ENCODE data around the gene DENND4A.

The DENND4A gene

DNA sequence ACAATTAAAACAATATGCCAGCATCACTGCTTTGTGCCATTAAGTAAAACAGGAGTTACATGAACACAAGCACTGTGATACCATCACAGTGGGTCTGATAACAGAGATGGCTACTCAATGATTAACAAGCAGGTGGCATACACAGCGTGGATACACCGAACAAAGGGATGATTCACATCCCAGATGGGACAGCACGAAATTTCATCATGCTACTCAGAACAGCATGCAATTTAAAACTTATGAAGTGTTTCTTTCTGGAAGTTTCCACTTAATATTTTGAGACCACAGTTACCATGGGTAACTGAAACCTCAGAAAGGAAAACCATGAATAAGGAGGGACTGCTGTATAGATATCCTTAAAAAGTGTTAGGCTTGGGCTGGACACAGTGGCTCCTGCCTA is 125.8 kb downstream of the DENND4A start:
- no peak for DNase-seq (ENCODE audit: low spot score)

DNA sequence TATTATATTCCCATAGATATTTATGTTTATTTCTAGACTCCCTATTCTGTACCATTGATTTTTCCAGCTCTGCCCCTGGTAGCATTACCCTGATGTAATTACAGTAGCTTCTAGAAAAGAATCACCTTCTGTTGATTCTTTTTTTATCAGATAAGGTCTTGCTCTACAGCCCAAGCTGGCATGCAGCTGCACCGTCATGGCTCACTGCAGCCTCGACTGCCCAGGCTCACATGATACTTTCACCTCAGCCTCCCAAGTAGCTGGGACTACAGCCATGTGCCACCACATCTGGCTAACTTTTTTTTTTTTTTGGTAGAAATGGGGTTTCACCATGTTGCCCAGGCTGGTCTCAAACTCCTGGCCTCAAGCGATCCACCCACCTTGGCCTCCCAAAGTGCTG is 128.6 kb downstream of the DENND4A start:
- DNase-seq (ENCODE audit: low spot score), result no peak

DNA sequence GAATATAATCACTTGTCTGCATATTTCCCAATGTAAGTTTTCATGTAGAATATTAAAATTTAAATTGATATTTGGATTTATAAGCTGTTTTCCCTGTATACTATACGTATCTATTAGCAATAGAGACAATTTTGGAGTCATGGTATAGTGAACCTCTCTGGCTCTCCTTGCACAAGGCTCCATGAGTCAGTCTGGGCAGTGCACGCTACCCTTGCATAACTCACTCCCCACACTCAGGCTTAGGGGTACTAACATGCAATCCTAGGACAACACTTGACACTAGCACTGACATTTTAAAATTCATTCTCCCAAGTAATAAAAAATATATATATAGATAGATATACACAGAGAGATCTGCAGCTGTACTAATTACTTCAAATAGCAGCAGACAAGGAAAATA is 131.2 kb downstream of the DENND4A start:
- no peak for DNase-seq (ENCODE audit: low spot score)

DNA sequence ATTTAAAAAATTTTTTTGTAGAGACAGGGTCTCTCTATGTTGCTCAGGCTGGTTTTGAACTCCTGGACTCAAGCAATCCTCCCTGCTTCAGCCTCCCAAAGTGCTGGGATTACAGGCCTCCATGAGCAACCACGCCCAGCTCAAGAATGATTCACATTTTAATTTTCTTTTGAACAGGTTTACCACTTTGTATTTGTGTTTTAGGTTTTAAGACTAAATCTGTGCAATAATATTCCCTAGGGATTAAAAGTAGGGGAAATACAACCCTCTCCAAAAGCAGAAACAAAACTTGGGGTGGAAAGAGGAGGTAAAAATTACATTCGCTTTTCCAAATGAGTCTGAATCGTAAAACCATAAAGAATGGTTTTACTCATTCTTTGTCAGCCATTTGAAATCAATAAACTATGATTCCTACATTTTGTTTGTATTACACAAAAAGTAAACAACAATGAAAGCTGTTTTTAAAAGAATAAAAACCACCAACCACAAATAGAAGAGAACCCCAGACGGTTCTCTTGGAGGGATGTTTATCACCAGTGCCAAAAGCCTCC is 132.5 kb downstream of the DENND4A start:
- no peak for DNase-seq (ENCODE audit: low spot score)

DNA sequence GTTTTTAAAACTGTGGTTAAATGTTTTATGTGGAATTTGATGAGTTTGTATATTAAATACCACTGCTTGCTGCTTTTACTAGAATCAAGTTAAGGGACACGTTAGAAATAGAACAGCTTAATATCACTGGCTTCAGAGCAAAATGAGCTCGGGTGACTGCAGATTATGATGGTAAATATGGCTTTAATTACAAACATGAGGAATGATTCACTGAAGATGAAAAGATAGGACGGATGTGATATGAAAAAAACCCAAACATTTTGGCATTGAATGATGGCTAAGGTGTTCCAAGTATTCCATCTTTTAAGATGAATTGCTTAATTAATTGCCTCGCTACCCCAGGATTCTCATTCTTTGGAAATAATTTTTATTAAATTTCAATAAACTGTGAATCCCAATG is 136.6 kb downstream of the DENND4A start:
- DNase-seq (ENCODE audit: low spot score), result no peak

DNA sequence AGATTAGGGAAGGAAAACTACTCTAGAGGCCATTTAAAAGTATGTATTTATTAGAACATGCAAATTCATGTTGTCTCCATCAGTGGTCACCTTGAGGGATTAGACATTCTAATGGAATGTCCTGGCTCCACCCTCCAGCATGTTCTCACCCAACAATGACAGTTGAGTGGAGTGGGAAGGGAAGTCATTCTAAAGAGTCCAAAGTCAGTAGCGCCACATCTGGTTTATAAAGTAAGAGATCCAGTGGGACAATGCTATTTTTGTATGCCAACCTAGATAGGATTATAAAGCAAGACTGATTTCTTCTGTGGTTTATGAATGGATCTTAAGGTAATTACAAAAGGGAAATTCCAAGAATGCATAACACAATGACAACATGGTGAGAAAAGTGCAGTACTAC is 137.1 kb downstream of the DENND4A start:
- DNase-seq (ENCODE audit: low spot score), result no peak

DNA sequence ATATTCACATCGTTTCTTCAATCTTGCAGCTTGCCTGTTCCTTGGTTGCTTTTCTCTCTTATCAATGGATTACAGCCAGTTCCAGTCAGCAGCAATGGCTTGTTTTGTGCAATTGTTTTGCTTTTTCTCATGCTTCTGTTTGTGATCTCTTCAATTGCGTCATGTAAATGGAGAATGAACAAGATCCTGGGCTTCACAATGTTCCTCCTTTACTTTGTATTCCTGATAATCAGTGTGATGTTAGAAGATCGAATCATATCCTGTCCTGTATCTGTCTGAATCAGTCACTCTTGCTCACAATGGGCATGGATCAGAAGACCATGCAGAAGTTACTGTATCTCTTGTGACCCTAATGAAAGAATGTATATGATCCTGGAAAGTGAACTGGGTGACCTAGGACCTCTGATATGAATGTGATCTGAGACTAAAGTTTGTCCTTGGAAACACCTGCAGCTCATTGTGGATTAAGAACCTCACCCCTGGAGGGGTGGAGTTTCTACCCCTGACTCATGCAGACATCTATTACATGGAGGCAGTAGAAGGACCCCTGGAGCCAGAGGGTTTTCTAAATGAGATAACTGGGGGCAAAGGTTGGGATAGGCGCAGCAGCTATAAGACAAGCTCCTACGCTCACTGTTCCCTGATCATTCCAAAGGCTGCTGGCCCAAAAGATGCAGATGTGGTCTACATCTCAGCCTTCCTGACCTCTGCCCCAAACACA is 138.1 kb downstream of the DENND4A start:
- DNase-seq (ENCODE audit: low spot score), result no peak

DNA sequence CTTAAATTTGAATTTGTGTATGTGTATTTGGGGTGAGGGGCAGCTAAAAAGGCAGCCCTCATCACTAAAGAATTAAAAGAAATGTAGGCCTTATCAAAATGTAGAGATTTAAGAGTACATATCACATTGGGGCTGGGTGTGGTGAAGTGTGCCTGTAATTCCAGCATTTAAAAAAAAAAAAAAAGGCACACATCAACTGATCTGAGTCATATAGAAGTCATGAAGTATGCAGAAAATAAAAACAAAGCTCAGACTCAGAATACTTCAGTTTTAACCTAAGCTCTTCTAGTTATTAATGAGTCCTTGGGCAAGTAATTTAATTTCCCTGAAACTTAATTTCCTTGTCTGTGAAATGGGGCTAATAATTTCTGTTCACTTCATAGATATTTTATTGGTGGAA is 138.8 kb downstream of the DENND4A start:
- DNase-seq (ENCODE audit: low spot score), result no peak

DNA sequence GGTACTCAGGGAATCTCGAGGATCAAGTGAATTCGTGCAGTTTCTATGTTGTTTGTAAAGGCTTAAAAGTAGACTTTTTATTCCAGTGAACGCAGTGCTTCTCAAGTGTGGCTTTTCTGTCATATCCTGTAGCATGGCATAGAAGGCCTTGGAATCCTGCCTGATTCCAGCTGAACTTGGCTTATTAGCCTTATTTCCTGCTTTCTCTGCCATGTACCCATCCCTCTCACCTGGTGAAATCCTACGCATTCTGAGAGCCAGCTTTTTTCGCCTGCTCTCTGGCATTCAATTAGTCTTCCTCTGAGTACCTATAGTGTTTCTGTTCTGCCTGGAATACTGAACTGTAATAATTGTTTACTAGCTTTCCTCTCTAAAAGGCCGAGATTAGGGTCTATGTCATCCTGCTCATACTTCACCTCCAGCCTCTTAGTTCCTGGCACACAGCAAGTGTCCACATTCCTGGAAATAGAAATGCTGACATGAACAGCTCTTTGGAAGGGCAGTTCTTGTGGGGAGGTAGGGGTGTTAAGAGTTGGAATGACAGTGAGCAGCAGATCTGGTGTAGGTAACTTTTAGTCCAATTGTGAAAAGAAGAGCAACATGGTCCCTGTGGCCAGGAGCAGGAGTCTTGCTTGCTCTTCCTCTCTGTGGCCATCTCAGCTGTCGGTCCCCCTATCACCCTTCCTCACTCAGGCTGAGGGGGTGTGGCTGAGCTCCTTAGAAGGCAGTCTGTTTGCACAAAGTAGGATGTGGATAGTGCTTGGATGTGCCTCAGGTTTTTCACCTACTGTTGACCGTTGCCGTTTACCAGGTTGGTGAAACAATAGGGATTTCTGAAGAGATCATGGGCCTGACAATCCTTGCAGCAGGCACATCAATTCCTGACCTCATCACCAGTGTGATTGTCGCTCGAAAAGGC is 140.0 kb downstream of the DENND4A start:
- no peak for DNase-seq (ENCODE audit: low spot score)

DNA sequence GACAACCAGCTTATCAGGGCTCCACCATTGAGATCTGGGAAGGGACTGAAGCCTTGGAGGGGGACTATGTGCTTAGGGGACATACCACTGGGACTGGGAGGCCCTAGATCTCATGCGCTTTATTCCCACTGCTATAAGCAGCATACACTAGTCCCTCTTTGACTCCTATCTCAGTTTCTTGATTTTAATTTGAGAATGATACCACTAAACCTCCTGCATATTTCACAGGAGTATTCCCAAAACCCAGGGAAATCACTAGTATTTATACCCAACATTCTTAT is 141.1 kb downstream of the DENND4A start:
- no peak for DNase-seq (ENCODE audit: low spot score)

DNA sequence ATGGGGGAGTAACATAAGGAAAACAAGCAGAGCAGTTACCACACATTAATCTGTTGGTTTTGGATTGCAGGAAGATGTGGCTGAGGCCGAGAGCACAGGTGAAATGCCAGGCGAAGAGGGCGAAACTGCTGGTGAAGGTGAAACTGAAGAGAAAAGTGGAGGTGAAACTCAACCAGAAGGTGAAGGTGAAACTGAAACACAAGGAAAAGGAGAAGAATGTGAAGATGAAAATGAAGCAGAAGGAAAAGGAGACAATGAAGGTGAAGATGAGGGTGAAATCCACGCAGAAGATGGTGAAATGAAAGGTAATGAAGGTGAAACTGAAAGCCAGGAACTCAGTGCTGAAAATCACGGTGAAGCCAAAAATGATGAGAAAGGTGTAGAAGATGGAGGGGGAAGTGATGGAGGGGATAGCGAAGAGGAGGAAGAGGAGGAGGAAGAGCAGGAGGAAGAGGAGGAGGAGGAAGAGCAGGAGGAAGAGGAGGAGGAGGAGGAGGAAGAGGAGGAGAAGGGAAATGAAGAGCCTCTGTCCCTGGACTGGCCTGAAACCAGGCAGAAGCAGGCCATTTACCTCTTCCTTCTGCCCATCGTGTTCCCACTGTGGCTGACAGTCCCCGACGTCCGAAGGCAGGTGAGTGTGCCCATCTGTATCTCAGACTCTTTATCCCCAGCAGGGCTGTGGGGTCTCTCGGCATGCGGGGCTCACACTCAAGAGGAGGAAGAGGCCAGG is 141.6 kb downstream of the DENND4A start:
- DNase-seq (ENCODE audit: low spot score), result no peak

DNA sequence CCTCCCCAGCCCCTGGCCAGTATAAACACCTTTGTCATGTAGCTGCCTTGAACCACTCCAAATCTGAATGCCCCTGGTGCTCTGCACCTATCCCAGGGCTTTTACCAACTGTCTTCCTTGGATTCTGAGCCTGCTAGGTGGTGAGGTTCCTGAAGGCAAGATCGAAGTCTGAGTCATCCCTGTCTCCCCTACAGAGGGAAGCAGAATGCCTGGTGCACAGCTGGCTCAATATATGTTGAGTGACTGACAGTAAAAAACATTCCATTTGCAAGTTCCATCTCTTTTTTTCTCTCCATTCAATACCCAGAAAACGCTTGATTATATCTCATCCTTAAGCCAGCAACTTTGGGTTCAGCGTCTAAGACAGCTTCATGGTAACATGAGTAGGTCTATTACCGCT is 145.6 kb downstream of the DENND4A start:
- no peak for DNase-seq (ENCODE audit: low spot score)

DNA sequence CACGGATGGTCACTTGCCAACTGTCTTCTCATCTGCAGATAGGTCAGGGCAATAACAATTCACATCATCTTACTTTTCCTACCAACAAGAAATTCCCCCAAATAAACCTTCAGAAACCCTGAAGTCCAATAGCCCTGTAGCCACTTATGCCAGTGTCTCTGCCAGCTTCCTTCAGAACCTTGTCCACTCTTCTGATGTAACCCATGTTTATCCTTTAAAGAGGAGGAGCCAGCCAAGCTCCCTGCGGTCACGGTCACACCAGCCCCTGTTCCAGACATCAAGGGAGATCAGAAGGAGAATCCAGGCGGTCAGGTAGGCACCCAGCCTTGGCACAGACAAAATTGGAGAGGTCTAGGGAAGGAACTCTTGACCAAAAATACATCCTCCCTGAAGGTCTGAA is 146.7 kb downstream of the DENND4A start:
- no peak for DNase-seq (ENCODE audit: low spot score)

DNA sequence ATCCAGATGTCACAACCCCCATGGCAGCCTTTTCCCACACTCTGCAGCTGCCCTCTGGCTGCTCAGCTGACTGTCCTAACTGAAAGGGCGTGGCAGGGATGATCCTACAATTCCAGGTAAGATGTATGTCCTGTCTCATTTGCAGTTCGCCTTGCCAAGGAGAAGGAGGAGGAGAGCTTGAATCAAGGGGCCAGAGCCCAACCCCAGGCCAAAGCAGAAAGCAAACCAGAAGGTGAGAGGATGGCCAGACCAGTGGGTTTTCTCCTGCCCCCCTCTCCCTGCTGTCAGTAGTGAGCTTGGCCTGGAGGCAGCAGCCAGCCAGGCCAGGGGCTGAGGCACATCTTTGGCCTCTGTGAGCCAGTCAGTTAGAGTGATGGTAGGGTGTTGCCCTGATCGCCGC is 147.8 kb downstream of the DENND4A start:
- DNase-seq (ENCODE audit: low spot score), result no peak

DNA sequence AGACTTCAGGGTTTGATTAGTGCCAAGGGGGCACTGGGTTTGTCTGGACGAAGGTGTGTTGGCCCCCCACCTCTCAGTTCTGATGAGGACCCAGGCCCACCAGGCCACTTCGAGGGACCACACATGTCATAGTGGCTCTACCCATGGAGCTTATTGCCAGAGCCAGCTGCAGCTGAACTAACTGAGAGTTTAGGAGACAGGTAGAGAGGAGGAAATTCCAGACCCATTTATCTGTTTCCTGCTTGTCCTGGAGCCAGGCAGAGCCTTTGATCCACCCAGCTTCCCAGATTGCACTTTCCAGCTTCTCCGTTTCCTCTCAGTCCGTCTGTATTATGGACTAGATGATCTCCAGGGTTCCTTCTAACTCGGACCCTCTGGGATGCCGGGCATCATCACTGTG is 149.5 kb downstream of the DENND4A start:
- no peak for DNase-seq (ENCODE audit: low spot score)

DNA sequence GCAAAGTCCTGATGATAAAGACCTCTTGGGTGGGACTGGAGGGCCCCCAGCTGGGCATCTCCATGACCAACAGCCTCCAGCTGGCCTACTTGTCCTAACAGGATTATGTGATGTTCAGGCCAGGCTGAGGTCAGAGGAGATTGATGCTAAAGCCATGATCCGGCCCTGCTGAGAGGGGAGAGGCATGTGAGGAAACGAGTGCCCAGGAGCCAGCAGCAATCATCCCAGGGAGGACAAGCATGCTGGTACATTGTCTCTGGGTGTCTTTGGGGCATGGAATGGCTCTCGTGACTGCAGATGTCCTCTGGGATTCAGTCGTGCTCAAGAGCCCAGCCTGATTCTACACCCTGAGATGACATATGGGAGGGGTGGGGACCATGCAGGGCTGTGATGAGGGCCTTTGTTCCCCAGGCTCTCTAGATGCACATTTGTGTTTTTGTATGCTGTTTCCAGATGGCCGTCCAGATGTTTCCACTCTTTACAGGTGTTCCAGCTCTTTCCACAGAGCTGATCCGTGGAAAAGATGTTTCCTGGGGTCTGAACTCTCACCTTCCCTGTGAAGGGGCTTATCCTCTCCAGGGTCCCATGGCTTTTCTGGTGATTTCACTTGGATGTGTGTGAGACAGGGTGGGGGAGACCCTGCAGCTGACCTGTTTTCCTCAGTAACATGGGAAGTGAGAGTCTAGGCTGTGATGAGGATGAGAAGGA is 150.2 kb downstream of the DENND4A start:
- no peak for DNase-seq (ENCODE audit: low spot score)

DNA sequence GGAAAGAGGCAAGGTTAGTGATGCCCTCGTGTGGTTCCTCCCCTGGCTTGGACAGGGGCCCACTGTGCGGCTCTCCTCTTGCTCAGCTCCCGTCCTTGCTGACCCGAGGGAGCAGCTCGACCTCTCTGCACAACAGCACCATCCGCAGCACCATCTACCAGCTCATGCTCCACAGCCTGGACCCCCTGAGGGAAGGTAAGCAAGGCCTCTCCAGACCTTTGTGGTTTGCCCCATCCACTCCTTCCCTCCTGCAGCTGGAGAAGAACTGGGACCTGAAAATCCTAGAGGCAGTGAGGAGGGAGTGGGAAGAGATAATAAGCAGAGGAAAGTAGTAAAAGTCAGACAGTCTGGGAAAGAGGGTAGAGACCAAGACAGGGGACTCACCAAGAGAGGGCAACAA is 152.6 kb downstream of the DENND4A start:
- no peak for DNase-seq (ENCODE audit: low spot score)

DNA sequence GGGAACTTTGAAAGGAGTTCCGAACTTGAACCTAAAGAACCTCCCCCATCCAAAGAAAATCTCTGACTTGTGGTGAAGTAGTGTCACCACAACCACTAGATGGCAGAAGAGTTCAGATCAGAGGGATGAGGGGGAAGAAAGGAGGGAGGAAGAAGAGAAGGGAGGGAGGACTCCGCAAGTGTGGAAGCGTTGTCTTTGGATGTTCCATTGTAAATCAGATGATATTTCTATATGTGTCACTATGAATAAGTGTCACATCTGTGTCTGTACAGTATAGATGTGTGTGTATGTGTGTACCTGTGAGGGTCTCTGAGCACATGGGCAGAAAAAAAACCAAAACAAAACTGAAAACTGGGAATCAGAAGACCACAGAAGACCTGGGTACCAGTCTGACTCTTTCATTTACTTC is 153.4 kb downstream of the DENND4A start:
- peak; percentile 82 for DNase-seq (ENCODE audit: low spot score)

DNA sequence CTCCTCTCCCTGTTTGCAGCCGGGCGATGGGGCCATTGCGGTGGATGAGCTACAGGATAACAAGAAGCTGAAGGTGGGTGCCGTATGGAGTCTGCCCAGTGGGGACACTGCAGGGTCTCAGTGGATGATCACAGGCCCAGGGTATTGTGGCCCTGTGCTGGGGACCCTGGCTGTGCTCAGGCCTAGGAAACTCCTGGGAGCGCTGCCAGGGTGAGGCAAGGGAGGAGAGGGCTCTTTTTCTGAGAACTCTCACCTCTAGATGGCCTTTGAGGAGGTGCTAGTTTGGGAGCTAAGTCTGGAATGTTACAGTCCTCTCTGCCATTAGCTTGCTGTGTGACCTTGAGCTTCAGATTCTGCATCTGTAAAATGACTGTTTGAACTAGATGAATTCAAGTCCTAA is 154.0 kb downstream of the DENND4A start:
- no peak for DNase-seq (ENCODE audit: low spot score)

DNA sequence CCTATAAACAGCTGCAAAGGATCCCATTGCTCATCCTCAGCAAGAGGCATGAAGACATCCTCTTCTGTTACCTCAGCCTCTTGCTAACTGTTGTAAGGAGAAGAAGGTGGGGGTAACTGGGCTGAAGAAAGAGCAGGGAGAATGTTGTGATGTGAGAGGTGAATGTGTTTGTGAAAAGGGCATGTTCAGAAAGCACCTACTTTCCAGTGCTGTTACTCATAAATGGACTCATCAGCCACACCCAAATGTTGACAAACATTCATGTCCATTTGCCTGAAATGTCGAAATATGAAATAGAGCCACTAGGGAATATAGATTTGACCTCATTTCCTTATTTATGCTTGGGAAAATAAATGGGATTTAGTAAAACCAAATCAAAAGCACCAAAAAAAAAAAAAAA is 157.7 kb downstream of the DENND4A start:
- no peak for DNase-seq (ENCODE audit: low spot score)

DNA sequence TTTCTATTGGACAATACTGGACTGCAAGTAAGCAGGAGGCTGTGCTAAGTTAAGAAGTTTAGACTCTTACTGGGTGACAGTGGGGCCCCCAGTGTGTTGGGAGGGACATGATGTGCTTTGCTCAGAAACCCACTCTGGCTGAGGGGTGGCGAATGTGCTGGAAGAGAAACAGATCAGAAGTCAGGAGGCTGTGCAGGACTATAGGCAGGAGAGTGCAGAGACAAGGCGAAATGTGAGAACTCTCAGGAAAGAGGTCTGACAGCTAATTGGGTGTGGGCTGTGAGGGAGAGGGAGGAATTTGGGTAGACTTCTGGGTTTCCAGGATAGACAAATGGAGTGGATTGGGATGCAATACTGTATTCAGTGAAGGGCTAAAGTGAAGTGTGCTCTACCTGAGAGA is 158.3 kb downstream of the DENND4A start:
- DNase-seq (ENCODE audit: low spot score), result no peak

DNA sequence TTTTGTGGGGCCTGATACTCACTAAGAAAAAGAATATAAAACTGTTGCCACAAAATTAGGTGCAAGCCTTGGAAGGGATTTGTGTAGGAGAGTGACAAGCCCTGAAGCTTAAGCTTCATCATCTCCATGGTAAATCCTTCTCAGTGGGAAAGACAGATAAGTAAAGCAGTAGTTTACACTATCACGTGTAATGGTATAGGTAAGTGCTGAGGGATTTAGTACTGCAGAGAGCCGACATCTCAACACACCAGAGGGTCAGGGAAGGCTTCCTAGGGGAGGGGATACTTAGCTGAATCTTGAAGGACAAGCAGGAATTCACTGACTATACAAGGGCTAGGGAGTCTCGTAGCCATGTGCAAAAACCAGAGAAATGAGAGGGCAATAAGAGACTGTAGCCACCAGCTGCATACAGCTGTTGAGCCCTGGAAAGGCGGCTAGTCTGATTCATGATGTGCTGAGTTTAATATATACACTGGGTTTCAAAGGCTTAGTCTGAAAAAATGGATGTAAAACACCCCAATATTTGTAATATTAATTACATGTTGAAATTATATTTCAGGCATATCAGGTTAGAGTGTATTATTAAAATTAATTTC is 159.2 kb downstream of the DENND4A start:
- DNase-seq (ENCODE audit: low spot score), result no peak
